ENCODE results near the gene ALG9.
"Not testable (repeated sequence)": the region's sequence is repeated elsewhere in the genome, so short reads cannot be mapped to it uniquely, and the experiment has no call there.

Gene ALG9

GRCh38 chr11:111870886-111871692, at the start of gene ALG9:
Gene ALG9 (minus strand): TSS chr11:111871581. CDS start chr11:111871482, 99 bp downstream.
- DNase-seq, result peak; percentile 93

GRCh38 chr11:111920908-111921307, 49.5 kb upstream of the ALG9 start:
- DNase-seq, result no peak

GRCh38 chr11:111918390-111919256, 47.2 kb upstream of the ALG9 start, which contains the start of gene C11orf52:
Gene C11orf52 (plus strand): TSS chr11:111918913. CDS start chr11:111918973, 60 bp downstream.
- no peak for DNase-seq

GRCh38 chr11:111917788-111918187, 46.4 kb upstream of the ALG9 start:
- no peak for DNase-seq

GRCh38 chr11:111917312-111917711, 45.9 kb upstream of the ALG9 start:
- no peak for DNase-seq

GRCh38 chr11:111916768-111917167, 45.4 kb upstream of the ALG9 start:
- DNase-seq, result no peak

- no peak for DNase-seq
Observed at GRCh38 chr11:111913997-111914396, 42.6 kb upstream of the ALG9 start.

GRCh38 chr11:111913031-111913861, 41.9 kb upstream of the ALG9 start:
- no peak for DNase-seq

- no peak for DNase-seq
Observed at GRCh38 chr11:111912535-111912934, 41.2 kb upstream of the ALG9 start, which contains the start of gene HSPB2. Gene HSPB2 (plus strand): TSS chr11:111912734. CDS start chr11:111912830, 96 bp downstream.

- no peak for DNase-seq
Observed at GRCh38 chr11:111911563-111912401, 40.4 kb upstream of the ALG9 start, which contains the start of gene CRYAB. Gene CRYAB (minus strand): TSS chr11:111911770. CDS start chr11:111911724, 46 bp downstream.

- no peak for DNase-seq
Observed at GRCh38 chr11:111910676-111911562, 39.5 kb upstream of the ALG9 start.

GRCh38 chr11:111909378-111909777, 38.0 kb upstream of the ALG9 start:
- no peak for DNase-seq

- DNase-seq, result no peak
Observed at GRCh38 chr11:111908639-111909305, 37.4 kb upstream of the ALG9 start.

- DNase-seq, result no peak
Observed at GRCh38 chr11:111906680-111907079, 35.3 kb upstream of the ALG9 start.

GRCh38 chr11:111905411-111905810, 34.0 kb upstream of the ALG9 start:
- no peak for DNase-seq

- DNase-seq, result no peak
Observed at GRCh38 chr11:111886844-111887243, 15.5 kb upstream of the ALG9 start.

- no peak for DNase-seq
Observed at GRCh38 chr11:111886032-111886431, 14.7 kb upstream of the ALG9 start.

- DNase-seq, result not testable (repeated sequence)
Observed at GRCh38 chr11:111885053-111885452, 13.7 kb upstream of the ALG9 start.

- DNase-seq, result no peak
Observed at GRCh38 chr11:111882202-111882601, 10.8 kb upstream of the ALG9 start.

GRCh38 chr11:111879637-111879960, 8.2 kb upstream of the ALG9 start:
- no peak for DNase-seq

Measured in CD4-positive, alpha-beta T cell treated with Interleukin-10 for 1 hour (primary cell).